ENCODE measurements around the gene COPA. TPM values are rescaled to one million over a fixed set of nuclear protein-coding genes. Genes with fewer than 3 reads are reported as not detected.

The COPA gene
- total RNA-seq, 1 experiment from 2014 or later, result 183 TPM

GRCh38 chr1:160344936-160345335, 1.9 kb upstream of the COPA start:
- no peak for DNase-seq (ENCODE audit: low read depth, low spot score)
- in situ Hi-C loops (cut with HindIII; ENCODE audit: low pct_unique_long_range_greater_than_20kb, low sequenced_read_pairs), result no loop called here

GRCh38 chr1:160344241-160344640, 1.2 kb upstream of the COPA start:
- no peak for DNase-seq (ENCODE audit: low read depth, low spot score)
- in situ Hi-C loops (cut with HindIII; ENCODE audit: low pct_unique_long_range_greater_than_20kb, low sequenced_read_pairs), result no loop called here

GRCh38 chr1:160342526-160342925, 524 bp downstream of the COPA start:
- in situ Hi-C loops (cut with HindIII; ENCODE audit: low pct_unique_long_range_greater_than_20kb, low sequenced_read_pairs), result no loop called here
- no peak for DNase-seq (ENCODE audit: low read depth, low spot score)

- DNase-seq (ENCODE audit: low read depth, low spot score), result no peak
- in situ Hi-C loops (cut with HindIII; ENCODE audit: low pct_unique_long_range_greater_than_20kb, low sequenced_read_pairs), result no loop called here
Measured at GRCh38 chr1:160340866-160341265, 2.2 kb downstream of the COPA start.

GRCh38 chr1:160340146-160340545, 2.9 kb downstream of the COPA start:
- in situ Hi-C loops (cut with HindIII; ENCODE audit: low pct_unique_long_range_greater_than_20kb, low sequenced_read_pairs), result no loop called here
- no peak for DNase-seq (ENCODE audit: low read depth, low spot score)

- in situ Hi-C loops (cut with HindIII; ENCODE audit: low pct_unique_long_range_greater_than_20kb, low sequenced_read_pairs), result no loop called here
- no peak for DNase-seq (ENCODE audit: low read depth, low spot score)
Measured at GRCh38 chr1:160338580-160338979, 4.5 kb downstream of the COPA start.

GRCh38 chr1:160332516-160332915, 10.5 kb downstream of the COPA start:
- in situ Hi-C loops (cut with HindIII; ENCODE audit: low pct_unique_long_range_greater_than_20kb, low sequenced_read_pairs), result no loop called here
- DNase-seq (ENCODE audit: low read depth, low spot score), result no peak

GRCh38 chr1:160330119-160330518, 12.9 kb downstream of the COPA start:
- DNase-seq (ENCODE audit: low read depth, low spot score), result no peak
- in situ Hi-C loops (cut with HindIII; ENCODE audit: low pct_unique_long_range_greater_than_20kb, low sequenced_read_pairs), result no loop called here

GRCh38 chr1:160328184-160328583, 14.9 kb downstream of the COPA start:
- no peak for DNase-seq (ENCODE audit: low read depth, low spot score)
- in situ Hi-C loops (cut with HindIII; ENCODE audit: low pct_unique_long_range_greater_than_20kb, low sequenced_read_pairs), result no loop called here

GRCh38 chr1:160326418-160326817, 16.6 kb downstream of the COPA start:
- in situ Hi-C loops (cut with HindIII; ENCODE audit: low pct_unique_long_range_greater_than_20kb, low sequenced_read_pairs), result no loop called here
- DNase-seq (ENCODE audit: low read depth, low spot score), result no peak

- in situ Hi-C loops (cut with HindIII; ENCODE audit: low pct_unique_long_range_greater_than_20kb, low sequenced_read_pairs), result no loop called here
- no peak for DNase-seq (ENCODE audit: low read depth, low spot score)
Measured at GRCh38 chr1:160325252-160325651, 17.8 kb downstream of the COPA start.

- DNase-seq (ENCODE audit: low read depth, low spot score), result no peak
- in situ Hi-C loops (cut with HindIII; ENCODE audit: low pct_unique_long_range_greater_than_20kb, low sequenced_read_pairs), result no loop called here
Measured at GRCh38 chr1:160322831-160323230, 20.2 kb downstream of the COPA start.

- in situ Hi-C loops (cut with HindIII; ENCODE audit: low pct_unique_long_range_greater_than_20kb, low sequenced_read_pairs), result no loop called here
- no peak for DNase-seq (ENCODE audit: low read depth, low spot score)
Measured at GRCh38 chr1:160315359-160315758, 27.7 kb downstream of the COPA start.

- in situ Hi-C loops (cut with HindIII; ENCODE audit: low pct_unique_long_range_greater_than_20kb, low sequenced_read_pairs), result no loop called here
- DNase-seq (ENCODE audit: low read depth, low spot score), result no peak
Measured at GRCh38 chr1:160309571-160309970, 33.5 kb downstream of the COPA start.

- in situ Hi-C loops (cut with HindIII; ENCODE audit: low pct_unique_long_range_greater_than_20kb, low sequenced_read_pairs), result no loop called here
- DNase-seq (ENCODE audit: low read depth, low spot score), result no peak
Measured at GRCh38 chr1:160309185-160309557, 33.9 kb downstream of the COPA start.

- in situ Hi-C loops (cut with HindIII; ENCODE audit: low pct_unique_long_range_greater_than_20kb, low sequenced_read_pairs), result no loop called here
- no peak for DNase-seq (ENCODE audit: low read depth, low spot score)
Measured at GRCh38 chr1:160308451-160309184, 34.4 kb downstream of the COPA start.

GRCh38 chr1:160307118-160307791, 35.8 kb downstream of the COPA start:
- in situ Hi-C loops (cut with HindIII; ENCODE audit: low pct_unique_long_range_greater_than_20kb, low sequenced_read_pairs), result no loop called here
- DNase-seq (ENCODE audit: low read depth, low spot score), result peak; percentile 5

GRCh38 chr1:160300173-160300572, 42.9 kb downstream of the COPA start:
- in situ Hi-C loops (cut with HindIII; ENCODE audit: low pct_unique_long_range_greater_than_20kb, low sequenced_read_pairs), result no loop called here
- no peak for DNase-seq (ENCODE audit: low read depth, low spot score)

GRCh38 chr1:160296036-160296435, 47.0 kb downstream of the COPA start:
- in situ Hi-C loops (cut with HindIII; ENCODE audit: low pct_unique_long_range_greater_than_20kb, low sequenced_read_pairs), result no loop called here
- no peak for DNase-seq (ENCODE audit: low read depth, low spot score)
